Epidermal melanocyte (primary cell): ENCODE measurements around the gene MAPK1.
"Not testable (repeated sequence)": the region's sequence is repeated elsewhere in the genome, so short reads cannot be mapped to it uniquely, and the experiment has no call there.

ENCODE experiments used
- DNase-seq: peaks from one replicate; pipeline ENCODE4 v3.0.0; 2011; ENCODE audit warnings: low spot score; ENCODE audit not compliant: insufficient read length

MAPK1 gene

GRCh38 chr22:21791635-21792625 is 75.5 kb downstream of the MAPK1 start:
- DNase-seq: no peak

GRCh38 chr22:21790849-21791610 is 76.4 kb downstream of the MAPK1 start:
- DNase-seq: not testable (repeated sequence)

GRCh38 chr22:21790359-21790758 is 77.1 kb downstream of the MAPK1 start:
- no peak for DNase-seq

GRCh38 chr22:21787565-21787964 is 79.9 kb downstream of the MAPK1 start:
- DNase-seq: not testable (repeated sequence)

- DNase-seq: no peak
Observed at GRCh38 chr22:21780259-21780658, 87.2 kb downstream of the MAPK1 start.

GRCh38 chr22:21779444-21779843 is 88.0 kb downstream of the MAPK1 start:
- no peak for DNase-seq

GRCh38 chr22:21778705-21779363 is 88.6 kb downstream of the MAPK1 start:
- DNase-seq: no peak

GRCh38 chr22:21771631-21771976 is 95.8 kb downstream of the MAPK1 start:
- no peak for DNase-seq

GRCh38 chr22:21768435-21768834 is 99.0 kb downstream of the MAPK1 start:
- no peak for DNase-seq

- no peak for DNase-seq
Observed at GRCh38 chr22:21766691-21767462, 100.6 kb downstream of the MAPK1 start.

GRCh38 chr22:21765909-21766529 is 101.4 kb downstream of the MAPK1 start:
- DNase-seq: no peak

GRCh38 chr22:21764038-21764804 is 103.2 kb downstream of the MAPK1 start:
- no peak for DNase-seq

- DNase-seq: no peak
Observed at GRCh38 chr22:21762712-21763581, 104.5 kb downstream of the MAPK1 start.

GRCh38 chr22:21761994-21762680 is 105.3 kb downstream of the MAPK1 start:
- DNase-seq: no peak

- DNase-seq: no peak
Observed at GRCh38 chr22:21761086-21761485, 106.4 kb downstream of the MAPK1 start.

- DNase-seq: no peak
Observed at GRCh38 chr22:21760640-21761039, 106.8 kb downstream of the MAPK1 start.

- DNase-seq: no peak
Observed at GRCh38 chr22:21759646-21760376, 107.6 kb downstream of the MAPK1 start.

GRCh38 chr22:21759093-21759492 is 108.4 kb downstream of the MAPK1 start:
- no peak for DNase-seq
